Stimulated activated CD8-positive, alpha-beta memory T cell treated with anti-CD3 and anti-CD28 coated beads, Interleukin-15, amount 100 ng/mL, for 1 hour (primary cell): Measurements from ENCODE around the gene MUSK.

Experiments
- DNase-seq: peaks from one replicate; pipeline ENCODE4 v3.0.0-alpha.2; 2020; ENCODE audit warnings: low read depth

MUSK gene

DNA sequence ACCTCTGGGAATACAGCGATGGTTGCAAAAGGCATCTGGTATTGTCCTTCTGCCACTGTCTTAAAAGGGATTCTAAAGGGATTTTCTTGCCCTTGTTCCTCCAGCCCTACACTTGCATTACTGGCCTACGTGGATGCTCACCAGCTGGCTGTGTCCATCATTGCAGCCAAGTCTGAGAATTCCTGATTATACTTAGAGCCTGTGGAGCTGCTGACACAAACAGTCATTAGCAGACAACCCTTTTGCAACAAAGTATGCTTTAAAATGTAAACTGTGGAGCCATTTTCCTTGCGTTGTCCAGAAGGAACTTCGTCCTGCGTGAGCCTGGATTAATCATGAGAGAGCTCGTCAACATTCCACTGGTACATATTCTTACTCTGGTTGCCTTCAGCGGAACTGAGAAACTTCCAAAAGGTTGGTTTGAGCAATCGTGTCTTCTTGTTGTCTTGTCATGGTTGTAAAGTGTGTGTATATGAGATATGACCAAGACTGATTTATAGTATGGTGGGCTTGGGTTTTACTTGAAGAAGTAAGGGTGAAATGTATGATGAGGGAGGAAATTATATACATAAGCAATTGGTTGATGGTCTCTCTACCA lies at the start of gene MUSK:
TSS of gene MUSK (plus strand) at position 222 of the 598 bp plus-strand sequence. CDS start at position 336, 114 bp downstream.
- DNase-seq: no peak

DNA sequence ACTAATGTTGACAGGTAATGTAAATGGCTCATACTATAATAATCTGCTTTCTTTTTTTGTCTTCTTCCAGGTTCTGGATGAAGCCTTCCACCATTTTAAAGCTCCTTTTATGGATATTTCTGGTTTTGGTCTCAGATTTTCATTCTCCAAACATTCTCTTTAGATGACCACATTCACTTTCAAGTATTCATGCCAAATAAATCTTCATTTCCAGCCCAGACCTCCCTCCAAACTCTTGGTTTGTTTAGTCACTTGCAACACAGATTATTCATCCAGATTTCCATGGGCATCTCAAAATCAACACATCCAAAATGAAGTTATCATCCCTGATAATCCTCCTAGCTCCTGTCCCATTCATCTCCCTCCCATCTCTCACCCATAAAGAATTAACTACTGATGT lies 48.8 kb upstream of the MUSK start:
- DNase-seq: no peak

DNA sequence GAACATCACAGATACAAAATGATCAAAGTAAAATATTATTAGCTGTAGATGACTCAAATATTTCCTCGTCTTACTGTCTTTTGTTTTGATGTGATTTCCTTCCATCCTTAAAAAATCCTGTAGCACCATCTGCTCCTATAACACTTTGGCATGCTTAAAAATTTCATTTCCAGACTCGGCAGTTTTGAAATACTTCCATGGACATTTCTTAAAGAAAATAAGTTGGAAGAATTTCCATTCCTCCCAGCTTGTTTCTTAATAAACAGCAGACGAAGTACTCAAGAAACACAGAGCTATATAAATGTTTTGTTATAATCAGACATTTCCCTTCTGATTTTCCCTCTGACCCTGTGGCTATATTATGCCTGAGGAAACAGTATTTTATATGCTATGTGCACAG lies 47.9 kb upstream of the MUSK start:
- no peak for DNase-seq

DNA sequence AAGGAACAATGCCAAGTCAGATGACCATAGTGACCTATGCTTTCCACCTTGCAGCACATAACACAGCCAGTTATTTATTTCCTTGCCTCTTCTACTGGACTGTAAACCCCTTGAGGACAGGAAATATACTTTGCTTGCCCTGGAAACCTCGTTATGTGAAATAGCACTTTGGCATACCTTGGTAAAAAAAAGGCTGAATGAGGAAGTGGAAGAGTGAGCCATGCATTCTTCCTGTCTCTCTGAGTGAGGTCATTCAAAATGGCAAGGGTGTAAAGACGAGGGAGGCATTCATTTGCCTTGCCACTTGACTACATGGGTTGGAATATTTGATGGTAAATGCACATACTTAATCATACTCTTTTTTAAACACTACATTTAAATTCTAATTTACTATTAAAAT lies 46.2 kb upstream of the MUSK start:
- no peak for DNase-seq

DNA sequence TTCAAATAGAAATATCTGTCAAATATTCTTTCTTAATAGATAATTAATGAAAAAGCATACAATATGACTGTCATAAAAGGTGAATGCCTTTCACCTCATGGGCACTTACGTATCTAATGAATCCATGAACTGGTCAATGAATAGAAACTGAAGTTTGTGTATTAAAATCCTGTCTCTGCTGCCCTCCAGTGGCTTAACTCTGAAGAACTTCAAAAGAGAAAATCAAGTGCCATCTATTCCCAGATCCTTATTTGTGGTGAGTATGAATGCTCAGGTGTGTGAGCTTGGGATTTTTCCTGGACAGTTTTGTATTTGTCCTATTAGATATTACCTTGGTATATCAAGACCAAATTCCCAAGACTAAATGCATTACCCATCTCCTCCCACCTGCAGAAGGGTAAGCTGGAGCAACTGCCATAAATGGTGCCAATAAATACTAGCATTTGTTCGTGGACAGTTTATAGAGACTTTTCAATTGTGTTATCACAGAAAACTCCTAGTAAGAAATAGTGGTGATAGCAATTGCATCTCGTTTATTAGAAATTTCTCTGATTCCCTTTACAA lies 45.0 kb upstream of the MUSK start:
- no peak for DNase-seq

DNA sequence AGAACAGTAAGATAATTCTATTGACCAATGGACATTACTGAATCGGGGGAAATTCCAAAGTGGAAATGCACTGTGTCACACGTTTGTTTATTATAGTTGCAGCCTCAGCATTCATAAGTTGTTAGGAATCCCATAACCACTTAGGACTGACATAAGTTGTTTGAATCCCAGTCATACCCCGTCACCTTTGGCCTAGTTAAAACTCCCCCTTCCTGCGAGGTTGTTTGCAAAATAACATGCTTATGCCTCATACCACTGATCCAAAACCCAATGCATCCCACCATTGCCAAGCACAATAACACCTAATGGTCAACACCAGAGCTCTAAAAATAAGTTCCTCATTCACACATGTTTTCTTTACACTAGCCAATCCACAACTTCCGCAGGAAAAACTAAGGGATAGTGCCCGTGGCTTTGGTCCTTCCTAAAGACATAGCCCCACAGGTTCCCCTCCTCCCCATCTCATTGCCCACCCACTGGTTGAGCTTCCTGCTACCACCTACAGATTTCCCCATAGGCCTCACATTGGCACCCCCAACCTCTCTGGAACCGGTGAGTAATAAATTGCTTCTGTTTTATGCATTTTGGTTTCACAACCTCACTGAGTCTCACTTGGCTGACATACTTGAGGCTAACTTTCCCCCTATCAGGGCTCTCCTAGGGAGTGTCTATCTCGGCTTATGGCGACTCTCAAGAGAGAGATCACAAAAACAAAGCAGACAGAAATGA lies 42.3 kb upstream of the MUSK start:
- DNase-seq: no peak

DNA sequence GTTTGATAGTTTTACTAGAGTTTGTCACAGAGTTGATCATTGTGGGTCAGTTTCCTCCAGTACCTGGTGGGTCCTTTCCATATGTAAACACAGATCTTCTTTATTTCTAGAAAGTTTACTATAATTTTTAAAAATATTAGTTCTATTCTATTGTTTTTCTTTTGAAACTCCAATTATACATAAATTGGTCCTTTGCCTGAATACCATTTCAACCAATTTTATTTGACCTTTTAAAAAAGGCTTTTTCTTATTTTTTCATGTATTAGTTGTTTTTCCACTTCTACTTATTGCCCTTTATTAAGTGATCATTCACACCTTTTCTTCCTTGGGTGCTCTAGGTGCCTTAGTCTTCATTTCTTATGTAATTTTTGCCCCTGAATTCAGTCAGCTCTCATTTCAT lies 33.0 kb upstream of the MUSK start:
- no peak for DNase-seq

DNA sequence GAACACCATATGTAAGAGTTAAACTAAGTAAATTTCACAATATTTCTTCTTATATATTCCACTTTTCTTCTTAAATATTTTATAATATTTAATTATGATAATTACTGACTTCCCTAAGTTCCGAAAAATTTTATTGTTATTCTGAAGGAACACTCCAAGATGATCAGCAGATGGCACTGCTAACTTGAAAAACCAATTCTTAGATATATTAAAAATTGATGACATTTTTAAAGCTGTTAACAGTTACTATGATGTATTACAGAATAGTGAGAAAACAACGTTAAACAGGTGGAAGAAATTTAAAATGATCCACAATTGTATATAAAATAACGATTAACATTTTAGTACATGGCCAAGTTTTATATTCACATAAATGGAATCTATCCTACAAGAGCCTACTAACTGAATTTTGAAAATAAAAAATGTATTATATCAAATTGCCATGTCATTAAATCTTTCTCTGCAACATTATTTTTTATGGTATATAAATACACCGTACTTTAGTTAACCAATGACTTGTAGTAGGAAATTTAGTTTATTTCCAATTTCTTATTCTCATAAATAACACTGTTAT lies 30.1 kb upstream of the MUSK start:
- no peak for DNase-seq

DNA sequence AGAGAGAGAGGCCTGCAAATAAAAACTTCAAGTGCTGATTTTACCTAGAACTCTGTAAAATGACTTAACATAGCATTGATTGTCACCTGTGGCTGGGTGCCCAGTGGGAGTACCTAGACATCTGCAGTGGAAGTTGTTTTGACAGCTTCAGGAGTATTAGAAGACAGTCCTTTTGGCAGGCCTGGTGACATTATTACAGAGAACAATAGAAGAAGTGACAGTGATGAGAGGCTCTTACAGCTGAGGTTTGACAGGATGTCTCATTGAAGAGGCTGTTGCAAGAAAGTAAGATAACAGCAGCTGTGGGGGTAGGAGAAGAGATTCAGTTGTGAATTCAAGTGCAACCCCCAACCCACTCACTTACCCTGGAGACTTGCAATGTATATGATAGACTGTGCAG lies 27.9 kb upstream of the MUSK start:
- DNase-seq: no peak

DNA sequence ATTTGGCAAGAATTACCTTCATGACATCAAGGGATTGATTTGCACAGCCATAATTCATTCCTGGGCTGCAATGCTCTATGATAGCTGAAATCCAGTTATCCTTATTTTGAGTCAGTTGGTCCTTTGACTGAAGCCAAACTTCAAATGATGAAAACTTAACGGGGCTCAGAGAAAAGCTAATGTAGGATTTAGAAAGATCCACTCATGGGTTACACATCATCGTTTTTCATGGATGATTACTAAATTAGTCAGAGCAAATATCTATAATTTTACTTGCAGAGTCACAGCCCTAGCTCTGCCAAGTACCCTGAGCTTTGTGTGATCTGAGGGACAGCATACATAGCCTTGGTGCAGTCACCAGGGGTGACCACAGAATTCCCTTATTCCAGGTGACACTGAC lies 27.3 kb upstream of the MUSK start:
- DNase-seq: no peak

DNA sequence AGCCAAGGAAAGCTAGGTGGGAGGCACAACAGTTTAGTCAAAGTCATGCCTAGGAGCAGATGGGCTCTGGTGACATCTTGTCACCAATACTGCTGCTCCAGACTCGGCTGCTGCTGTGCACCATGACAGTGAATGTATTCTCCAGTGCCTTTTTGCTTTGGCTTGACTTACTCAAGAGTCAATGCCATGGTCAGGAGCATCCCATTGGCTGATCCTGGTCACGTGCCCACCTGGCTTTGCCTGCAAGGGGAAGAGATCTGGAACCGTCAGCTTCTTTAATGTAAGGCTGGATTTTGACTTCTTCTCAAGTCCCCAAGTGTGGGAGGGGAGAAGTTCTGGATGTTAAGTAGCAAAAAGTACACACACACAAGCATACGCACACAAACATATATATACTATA lies 19.9 kb upstream of the MUSK start:
- DNase-seq: no peak

DNA sequence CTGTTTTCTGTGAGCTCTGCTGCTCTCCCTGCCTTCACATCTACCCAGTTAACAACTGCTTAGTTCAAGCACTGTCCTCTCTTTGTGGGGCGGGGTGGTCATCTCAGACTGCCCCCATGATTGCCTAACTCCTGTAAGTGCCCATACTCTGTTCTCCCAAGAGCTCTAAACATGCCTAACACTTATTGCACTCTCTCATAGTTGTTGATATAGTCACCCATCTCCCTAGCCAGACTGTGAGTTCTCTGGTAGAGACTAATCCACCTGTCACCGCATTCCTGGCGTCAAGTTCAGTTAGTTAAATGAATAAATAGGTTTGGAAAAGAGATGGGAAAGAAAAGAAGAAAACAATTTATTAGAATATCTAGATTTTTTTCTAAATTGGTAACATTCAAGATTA lies 18.3 kb upstream of the MUSK start:
- DNase-seq: no peak

DNA sequence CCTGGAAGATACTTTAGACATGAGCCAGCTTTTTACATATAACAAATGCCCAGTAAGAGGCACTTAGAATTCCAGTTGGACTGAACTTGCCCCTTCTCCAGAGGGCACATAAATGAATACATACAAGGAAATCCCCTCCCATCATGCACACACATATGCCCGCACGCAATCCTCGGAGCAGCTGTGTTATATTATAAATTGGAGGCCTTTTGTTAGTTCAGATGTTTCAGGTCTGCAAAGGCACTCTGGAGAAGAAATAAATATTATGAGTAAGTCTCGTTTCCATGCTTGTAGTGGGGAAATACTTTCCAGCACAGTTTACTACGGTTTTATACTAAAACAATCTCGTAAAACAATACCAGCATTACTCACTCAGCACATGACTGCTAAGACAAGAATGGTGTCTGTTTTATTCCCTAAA lies 17.6 kb upstream of the MUSK start:
- DNase-seq: no peak

DNA sequence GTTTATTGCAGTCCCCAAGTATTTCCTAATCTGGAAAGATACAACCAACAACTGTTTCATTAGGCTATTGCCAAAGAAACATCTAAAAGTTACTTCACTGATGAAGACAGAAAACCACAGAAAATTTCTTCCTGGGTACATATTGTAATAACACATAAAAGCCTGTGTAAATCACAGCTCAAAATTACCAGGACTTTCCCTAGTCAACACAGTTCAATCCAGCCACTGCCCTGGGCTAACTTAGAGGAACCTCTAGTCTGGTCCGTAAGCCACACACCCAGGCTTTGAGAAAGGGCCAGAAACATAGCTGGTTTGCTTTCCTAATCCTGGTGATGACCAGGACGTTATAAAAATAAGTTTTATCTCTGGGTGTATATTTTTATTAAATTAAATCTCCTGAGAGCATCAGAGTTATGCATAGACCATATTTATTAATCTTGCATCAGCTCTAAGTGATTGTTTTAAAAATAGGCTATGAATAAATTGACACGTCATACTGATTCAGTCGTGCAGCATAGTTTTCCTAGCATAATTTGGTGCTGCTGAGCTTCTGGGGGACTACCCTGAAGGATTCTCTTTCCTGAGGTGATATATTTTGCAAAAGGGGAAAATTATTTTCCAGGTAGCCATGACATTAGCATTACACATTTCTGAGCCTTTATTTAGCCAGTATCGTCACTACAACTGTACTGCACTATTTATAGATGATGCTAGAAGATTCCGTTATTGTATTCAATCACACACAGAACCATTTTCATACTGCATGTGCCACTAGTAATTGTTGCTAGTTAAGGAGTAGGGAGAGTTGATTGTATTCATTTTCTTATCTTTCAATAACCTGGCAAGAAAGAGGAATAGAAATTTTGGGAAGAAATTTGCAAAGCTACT lies 12.6 kb upstream of the MUSK start:
- no peak for DNase-seq

DNA sequence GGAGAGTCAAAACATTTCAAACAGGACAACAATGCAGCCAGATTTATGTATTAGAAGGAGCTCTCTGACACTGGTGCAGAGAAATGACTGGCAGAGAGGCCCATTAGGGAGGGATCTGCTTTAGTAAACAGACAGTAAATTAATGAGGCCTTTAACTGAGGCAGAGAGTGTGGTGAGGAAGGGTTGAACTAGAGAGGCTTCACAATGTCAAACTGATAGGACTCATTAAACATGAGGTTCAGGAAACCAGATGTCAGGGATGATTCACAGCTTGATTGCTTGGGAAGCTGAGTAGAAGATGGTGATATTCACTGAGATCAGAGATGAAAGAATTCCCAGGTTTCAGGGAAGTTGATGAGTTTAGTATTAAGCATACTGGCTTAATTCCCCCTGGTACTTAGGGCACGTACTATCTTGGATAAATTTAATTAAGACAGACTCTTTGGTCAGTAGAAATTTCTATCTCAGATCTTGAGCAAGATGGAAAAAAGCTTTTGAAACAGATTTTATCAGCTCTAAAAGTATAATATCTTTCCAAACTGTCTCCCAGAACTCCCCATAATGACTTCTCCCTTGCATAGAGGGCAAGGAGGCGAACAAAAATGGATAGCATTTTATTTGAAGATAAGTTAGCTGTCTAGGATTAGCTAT lies 8.6 kb upstream of the MUSK start:
- no peak for DNase-seq

DNA sequence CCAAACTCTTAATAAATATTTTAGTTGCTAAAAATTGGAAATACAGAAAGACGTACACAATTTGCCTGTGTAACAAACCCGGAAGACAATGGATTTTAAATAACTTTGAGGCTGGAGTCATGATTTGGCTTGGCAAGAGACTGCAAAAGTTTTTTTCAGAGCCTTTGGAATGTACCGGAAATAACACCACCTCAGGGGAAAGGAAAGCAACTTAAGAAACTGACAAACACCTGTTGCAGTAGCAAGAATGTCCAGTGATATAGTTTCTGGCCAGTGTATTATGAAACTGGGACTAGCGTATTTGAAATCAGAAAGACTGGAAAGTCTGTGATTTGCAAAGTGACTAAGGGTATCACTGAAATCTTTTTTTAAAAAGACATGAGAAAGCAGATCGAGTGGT lies 842 bp downstream of the MUSK start:
- no peak for DNase-seq

DNA sequence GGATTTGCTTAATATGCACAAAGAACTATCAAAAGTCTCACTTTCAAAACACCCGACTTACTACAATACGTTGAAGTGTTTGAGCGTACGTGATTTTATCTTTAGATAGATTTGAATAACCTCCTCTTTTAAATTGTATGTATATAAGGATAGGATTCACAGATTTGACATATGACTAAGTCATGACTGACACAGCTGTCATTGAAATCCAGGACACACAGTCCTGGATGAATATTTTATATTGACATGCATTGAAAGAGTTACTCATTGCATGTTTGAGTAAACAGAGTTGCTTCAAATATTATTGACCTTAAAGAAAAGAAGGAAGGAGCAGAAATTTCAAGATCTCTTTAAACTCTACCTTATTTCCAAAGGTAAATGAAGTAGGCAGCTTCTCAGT lies 3.3 kb downstream of the MUSK start:
- DNase-seq: no peak

DNA sequence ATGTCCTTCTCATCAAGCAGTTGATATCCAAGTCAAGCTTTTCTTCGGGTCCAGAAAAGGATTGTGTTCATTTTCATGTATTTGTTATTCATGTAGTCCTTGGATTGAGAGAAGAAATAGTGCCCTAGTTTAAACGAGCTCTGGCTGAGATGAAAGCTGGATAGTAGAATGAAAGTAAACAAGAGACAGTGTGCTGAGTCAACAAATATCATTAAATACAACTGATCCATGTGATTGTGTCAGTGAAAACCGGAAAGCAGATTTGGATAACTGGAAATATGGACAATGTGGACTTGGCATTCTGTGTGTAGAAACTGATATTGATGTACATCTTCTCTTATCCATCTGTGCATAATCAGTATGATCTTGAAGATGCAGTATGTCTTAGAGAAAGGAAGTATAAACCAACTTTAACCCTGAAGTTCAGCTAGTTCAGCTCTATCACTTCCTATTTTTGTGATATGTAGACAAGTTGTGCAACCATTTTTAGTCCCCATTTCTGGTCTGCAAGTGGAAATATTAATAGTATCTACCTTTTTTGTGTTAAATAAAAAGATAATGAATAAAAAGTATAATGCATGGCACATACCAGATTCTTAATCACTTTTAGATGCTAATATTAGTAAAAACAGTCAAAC lies 4.4 kb downstream of the MUSK start:
- DNase-seq: no peak

DNA sequence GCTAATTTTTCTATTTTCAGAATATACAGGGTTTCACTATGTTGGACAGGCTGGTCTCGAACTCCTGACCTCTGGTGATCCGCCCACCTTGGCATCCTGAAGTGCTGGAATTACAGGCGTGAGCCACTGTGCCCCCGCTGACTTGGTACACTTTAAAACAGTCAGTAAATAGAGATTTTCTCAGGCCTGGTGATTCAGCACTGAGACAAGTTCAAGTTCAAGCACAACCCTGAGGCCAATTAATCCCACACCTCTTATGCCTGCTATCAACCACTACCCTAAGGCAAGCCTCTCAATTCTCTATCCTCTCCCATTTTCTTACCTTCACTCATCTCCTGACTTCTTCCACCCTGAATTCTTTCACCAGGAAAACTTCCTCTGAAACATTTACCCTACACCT lies 18.9 kb downstream of the MUSK start:
- no peak for DNase-seq

DNA sequence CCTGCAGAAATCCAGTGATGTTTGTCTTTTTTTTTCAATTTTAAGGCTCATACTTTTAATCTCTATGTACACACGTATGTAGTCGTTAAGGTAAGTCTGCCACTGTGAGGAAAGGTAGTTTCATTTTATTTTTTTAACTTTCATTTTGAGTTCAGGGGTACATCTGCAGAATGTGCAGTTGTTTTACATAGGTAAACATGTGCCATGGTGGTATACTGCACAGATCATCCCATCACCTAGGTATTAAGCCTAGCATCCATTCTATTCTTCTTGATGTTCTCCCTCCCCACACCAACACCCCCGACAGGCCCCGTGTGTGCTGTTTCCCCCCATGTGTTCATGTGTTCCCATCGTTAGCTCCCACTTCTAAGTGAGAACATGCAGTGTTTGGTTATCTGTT lies 19.7 kb downstream of the MUSK start:
- no peak for DNase-seq

DNA sequence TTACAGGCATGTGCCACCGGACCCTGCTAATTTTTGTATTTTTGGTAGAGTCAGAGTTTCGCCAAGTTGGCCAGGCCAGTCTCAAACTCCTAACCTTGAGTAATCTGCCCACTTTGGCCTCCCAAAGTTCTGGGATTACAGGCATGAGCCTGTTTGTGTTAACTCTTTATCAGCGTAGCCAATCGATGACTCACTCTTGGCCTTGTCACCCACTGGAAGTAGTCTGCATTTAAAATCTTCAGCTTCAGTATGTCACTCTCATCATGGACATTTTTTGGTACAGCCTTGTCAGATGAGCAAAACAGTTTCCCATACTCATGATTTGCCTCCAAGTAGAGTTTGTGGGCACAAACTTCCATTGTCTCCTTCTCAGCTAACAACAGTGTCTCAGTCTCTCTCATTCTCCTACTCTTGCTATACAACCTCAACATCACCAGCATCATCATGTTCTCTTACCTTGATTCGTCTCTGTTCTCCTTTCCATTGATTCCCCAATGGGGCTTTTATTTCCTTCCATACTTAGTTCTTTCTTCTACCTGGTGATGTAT lies 22.5 kb downstream of the MUSK start:
- DNase-seq: no peak
